ENCODE data around the gene NCKIPSD.

NCKIPSD gene

GRCh38 chr3:48678056-48678455 is 7.7 kb downstream of the NCKIPSD start:
- FAIRE-seq = no peak

GRCh38 chr3:48674505-48674904 is 11.2 kb downstream of the NCKIPSD start:
- no peak for FAIRE-seq

- FAIRE-seq = no peak
Measured at GRCh38 chr3:48672522-48672921, 13.2 kb downstream of the NCKIPSD start.

- no peak for FAIRE-seq
Measured at GRCh38 chr3:48664929-48665328, 20.8 kb downstream of the NCKIPSD start.

- FAIRE-seq = no peak
Measured at GRCh38 chr3:48664313-48664644, 21.4 kb downstream of the NCKIPSD start.

- FAIRE-seq = peak; percentile 97
Measured at GRCh38 chr3:48663489-48664312, 22.0 kb downstream of the NCKIPSD start.

- FAIRE-seq = peak; percentile 56
Measured at GRCh38 chr3:48662753-48663488, 22.8 kb downstream of the NCKIPSD start, which contains the start of gene CELSR3. Gene CELSR3, minus strand, starts transcription at chr3:48662886. Its CDS starts 252 bp downstream, at chr3:48662634.

- FAIRE-seq = no peak
Measured at GRCh38 chr3:48662145-48662752, 23.5 kb downstream of the NCKIPSD start.

GRCh38 chr3:48661501-48662144 is 24.1 kb downstream of the NCKIPSD start:
- no peak for FAIRE-seq

GRCh38 chr3:48660800-48661400 is 24.8 kb downstream of the NCKIPSD start:
- FAIRE-seq = no peak

GRCh38 chr3:48656841-48657281 is 28.9 kb downstream of the NCKIPSD start:
- FAIRE-seq = no peak

GRCh38 chr3:48656061-48656840 is 29.5 kb downstream of the NCKIPSD start:
- no peak for FAIRE-seq

- no peak for FAIRE-seq
Measured at GRCh38 chr3:48655606-48656005, 30.1 kb downstream of the NCKIPSD start.

GRCh38 chr3:48655063-48655462 is 30.7 kb downstream of the NCKIPSD start:
- no peak for FAIRE-seq

- no peak for FAIRE-seq
Measured at GRCh38 chr3:48652923-48653715, 32.6 kb downstream of the NCKIPSD start.

GRCh38 chr3:48651771-48652170 is 33.9 kb downstream of the NCKIPSD start:
- FAIRE-seq = no peak

GRCh38 chr3:48650723-48651122 is 35.0 kb downstream of the NCKIPSD start:
- no peak for FAIRE-seq

- FAIRE-seq = no peak
Measured at GRCh38 chr3:48648188-48648850, 37.4 kb downstream of the NCKIPSD start.

GRCh38 chr3:48647714-48648113 is 38.0 kb downstream of the NCKIPSD start:
- FAIRE-seq = no peak

Measured in TTC549 (cell line).